HT-29 (cell line): ENCODE measurements around the gene FGD3. TPM values are rescaled to one million over a fixed set of nuclear protein-coding genes. Genes with fewer than 3 reads are reported as not detected.
"Not testable (repeated sequence)": the region's sequence is repeated elsewhere in the genome, so short reads cannot be mapped to it uniquely, and the experiment has no call there.

Source experiments
- DNase-seq: peaks from one replicate; pipeline ENCODE4 v3.0.0-alpha.2; 2015; ENCODE audit warnings: low spot score
- total RNA-seq: library from RNA; depleted of rRNA; stranded (reverse); fragments of >200 nt; shearing (Covaris generic); gene quantifications from 2 replicates; pipeline ENCODE4 v1.2.3, GENCODE V29; 2014

Gene FGD3
- total RNA-seq, 1 experiment from 2014 or later, result 14.7 TPM

DNA sequence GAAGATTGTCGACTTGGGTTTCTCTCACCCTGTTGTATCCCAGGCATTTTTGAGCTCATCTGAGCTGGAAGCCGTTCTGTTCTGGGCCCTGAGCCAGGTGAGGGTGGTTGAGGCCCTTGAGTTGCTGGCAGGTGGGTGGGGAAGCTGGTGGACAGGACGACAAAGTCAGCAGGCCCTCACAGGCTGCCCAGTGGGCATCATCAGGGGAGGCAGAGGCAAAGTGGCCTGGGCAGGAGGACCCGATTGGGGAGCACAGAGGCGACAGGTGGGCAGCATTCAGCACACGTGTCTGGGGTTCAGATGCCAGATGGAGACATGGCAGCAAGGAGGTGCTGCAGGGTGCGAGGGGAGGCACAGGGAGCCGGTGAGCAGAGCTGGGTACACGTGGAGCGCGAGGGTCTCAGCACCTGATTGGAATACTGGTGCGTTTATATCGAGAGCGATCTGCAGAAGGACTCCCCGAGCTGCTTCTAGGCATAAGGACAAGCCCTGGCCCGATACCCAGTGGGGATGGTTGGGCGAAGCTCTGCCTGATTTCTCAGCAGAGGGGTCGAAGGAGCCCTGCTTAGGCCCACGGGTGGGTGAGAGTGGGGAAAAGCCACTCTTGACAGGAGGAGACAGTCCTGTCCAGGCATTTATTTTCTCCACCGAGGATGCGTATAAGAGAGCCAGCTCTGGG is 62.2 kb downstream of the FGD3 start:
- DNase-seq, result no peak

DNA sequence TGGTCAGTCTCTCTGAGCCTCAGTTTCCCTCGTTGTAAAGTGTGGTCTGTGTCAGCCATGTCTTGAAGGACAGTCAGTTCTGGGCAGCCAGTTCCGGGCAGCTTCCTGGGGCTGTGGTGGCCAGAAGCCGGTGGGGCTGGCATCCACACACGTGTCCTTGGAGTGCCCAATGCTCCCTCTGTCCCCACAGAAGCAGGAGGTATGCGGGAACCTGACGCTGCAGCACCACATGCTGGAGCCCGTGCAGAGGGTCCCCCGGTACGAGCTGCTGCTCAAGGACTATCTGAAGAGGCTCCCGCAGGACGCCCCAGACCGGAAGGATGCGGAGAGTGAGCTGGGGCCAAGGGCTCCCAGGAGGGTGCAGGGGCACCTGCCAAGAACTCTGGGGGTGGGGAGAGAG is 62.7 kb downstream of the FGD3 start:
- DNase-seq, result no peak

DNA sequence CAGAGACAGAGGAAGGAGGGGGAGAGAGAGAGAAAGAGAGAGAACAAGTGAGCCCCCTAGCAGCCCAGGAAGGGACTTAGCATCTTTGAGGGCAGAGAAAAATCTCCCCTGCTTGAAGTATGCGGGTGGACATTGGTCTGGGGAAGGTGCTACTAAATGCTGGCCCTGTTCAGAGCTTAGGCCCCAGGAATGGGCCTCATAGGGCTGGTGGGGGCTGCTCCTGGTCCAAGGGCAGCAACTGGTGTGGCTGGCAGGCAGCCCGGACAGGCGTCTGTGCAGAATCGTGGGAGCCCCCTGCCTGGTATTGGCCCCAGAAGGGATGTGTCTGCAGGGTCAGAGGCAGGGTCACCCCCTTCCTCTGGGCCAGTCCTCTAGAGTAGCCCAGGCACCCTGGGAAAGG is 63.4 kb downstream of the FGD3 start:
- no peak for DNase-seq

DNA sequence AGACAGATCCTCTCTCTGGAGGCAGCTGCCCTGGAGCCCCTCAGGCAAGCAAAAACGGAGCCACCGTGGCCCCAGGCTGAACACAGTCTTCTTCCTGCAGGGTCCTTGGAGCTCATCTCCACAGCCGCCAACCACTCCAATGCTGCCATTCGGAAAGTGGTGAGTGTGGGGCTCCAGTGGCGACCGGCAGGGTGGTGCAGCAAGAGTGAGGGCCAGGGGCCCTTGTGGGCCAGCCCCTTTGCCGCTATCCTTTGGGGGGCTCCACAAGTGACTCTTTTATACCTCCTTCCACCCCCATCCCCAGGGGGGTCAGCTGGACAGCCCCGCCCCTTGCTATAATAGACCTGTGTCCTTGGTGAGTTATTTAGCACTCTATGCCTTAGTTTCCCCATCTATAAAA is 63.8 kb downstream of the FGD3 start:
- no peak for DNase-seq

DNA sequence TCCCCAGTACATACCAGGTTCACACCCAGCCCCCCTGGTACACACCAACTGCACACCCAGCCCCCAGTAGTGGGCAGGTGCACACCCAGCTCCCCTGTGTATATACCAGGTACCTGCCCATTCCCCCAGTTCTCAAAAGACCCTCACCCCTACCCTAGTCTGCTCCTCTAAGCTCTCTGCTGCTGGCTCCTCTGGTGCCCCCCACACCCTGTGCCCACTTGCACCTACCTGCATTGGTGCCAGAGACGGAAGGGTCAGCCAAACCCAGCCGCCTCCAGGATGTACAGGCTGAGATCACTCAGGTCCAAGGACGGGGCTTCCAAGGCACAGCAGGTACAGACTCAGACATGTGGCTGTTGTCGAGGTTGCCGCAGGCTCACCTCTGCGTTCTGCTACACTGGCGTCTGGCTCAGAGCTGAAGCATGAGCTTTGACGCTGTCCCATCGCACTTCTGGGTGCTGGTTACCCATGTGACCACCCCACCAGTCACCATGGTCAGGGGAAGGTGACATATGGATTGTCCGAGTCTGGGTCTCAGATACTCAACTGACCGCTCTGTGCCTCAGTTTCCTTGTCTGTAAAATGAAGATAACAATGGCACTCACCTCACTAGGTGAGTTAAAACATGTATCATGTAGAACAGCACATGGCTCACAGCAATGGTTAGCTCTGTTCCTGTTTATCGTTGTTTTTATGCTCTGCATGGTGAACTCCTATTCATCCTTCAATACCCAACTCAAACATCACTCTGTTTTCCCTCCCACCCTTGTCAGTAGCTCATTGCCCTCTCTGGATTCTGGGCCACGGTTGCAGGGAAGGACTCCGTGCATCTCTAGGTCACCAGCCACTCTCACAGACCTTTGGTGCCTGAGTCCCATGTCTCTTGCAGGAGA is 65.9 kb downstream of the FGD3 start:
- DNase-seq, result no peak

DNA sequence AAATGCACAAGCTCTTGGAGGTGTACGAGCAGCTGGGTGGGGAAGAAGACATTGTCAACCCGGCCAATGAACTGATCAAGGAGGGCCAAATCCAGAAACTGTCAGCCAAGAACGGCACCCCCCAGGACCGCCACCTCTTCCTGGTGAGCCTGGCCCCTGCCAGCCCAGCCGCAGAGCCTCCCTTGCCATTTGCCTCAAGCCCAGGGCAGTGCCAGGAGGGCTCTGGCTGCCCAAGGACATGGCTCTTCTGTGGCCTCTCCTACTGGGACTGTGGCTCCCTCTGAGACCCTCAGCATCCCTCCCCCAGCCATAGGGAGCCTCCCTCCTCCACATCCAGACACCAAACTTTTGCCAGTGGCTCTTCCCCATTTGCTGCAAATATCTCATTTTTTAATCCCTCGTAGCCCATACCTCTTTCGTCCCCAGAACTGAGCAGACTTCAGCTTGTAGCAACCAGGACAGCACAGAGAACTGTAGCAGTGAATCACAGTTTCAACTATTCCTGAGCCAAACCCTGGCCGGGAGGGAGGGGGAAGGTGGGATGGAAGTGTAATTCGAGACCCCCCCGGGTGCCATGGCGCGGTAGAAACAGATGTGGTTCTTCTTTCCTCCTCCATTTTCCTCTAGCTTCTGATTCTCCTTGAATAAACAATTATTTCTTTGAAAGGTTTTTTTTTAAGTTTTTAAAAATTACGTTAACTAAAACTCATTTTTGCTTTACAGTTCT is 66.7 kb downstream of the FGD3 start:
- DNase-seq, result no peak

DNA sequence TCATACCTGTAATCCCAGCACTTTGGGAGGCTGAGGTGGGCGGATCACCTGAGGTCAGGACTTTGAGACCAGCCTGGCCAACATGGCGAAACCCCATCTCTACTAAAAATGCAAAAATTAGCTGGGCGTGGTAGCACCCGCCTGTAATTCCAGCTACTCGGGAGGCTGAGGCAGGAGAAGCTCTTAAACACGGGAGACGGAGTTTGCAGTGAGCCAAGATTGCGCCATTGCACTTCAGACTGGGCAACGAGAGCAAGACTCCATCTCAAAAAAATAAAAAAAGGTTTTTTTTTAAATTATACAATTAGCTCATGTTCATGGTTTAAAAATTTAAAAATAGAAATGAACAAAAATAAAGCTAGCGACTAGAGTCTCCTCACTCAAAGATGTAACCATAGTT is 67.9 kb downstream of the FGD3 start:
- DNase-seq, result not testable (repeated sequence)

DNA sequence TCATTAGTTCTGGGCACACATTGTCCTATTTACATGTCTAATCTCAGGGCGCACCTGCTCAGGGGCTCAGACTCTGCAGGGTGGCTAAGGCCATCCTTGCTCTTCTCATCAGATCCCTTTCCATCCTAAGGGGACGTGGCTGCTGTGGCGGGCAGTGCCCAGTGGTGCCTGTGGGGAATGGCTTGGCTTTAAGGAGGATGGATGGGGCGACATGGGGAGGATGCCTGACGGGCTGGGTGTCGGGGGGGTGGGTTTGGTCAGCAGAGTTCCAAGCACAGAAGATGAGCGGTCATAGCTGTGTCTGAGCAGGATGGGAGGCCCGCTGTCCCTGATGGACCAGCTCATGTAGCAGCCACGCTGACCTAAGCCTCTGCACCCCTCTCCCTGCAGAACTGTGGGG is 70.3 kb downstream of the FGD3 start:
- no peak for DNase-seq

DNA sequence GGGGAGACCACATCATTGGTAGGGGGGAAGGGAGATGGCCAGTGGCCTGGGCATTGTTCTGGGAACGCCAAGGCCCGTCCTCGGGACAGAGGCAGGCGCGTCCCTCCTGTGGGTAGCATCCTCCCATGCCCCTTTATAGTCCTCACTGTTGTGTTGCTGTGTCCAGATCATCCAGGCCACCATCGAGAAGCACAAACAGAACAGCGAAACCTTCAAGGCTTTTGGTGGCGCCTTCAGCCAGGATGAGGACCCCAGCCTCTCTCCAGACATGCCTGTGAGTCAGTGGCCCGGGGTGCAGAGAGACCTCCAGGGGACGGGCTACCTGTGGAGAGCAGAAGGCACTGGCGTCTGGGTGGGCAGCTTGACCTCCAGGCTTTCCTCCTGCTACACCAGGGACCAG is 72.8 kb downstream of the FGD3 start:
- DNase-seq, result no peak

DNA sequence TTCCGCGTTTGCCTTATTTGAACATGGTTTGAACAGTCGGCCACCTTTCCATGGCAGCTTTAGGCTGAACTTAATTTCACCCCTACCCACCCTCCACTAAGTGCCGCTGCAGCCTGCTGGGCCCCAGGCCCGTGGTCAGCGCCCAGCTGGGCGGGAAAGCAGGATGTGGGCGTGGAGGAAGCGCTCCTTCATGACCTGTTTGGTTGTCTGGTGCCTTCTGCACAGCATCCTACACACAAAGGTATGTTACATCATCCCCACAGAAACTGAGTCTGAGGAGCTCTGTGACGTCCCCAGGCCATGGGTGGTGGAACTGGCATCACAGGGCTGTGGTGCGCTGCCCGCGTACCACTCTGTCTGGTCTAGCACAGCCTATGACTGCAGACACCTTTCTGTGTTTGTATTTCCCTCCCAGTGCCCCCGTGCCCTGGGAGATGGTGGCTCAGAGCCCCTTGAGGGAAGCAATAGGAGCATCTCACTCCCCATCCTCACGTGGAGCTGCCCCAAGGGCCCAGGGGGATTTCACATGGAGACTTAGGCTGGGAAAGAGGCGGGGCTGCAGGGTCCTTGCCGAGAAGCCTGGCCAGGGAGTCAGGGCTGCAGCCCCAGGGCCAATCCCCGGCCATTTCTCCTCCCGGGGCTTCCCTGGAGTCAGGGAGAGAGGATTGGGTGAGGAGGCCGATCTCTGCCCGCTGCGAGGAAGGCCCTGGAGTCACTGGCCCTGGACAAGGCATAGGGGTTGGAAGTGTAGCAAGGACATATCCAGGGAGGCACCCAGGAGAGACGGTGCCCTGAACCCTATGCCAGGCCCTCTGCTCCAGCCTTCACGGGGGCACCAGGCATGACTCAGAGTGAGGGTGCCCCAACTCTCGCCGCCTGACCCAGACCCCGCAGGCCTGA is 73.7 kb downstream of the FGD3 start:
- DNase-seq, result peak; percentile 51

DNA sequence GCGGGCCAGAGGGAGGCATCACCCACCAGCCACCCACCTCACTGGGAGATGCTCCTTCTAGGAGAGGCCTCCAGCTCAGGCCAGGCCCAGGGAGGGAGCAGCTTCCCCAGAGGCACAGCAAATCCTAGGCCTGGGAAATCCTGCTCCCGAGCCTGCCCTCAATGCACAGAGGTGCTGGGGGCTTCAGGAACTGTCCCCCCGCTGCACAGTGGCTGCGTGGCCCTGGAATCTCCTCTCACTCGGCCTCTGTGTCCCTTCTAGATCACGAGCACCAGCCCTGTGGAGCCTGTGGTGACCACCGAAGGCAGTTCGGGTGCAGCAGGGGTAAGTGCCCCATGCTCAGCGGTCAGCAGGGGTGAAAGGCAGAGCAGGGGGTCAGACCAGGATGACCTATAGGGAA is 74.7 kb downstream of the FGD3 start:
- no peak for DNase-seq

DNA sequence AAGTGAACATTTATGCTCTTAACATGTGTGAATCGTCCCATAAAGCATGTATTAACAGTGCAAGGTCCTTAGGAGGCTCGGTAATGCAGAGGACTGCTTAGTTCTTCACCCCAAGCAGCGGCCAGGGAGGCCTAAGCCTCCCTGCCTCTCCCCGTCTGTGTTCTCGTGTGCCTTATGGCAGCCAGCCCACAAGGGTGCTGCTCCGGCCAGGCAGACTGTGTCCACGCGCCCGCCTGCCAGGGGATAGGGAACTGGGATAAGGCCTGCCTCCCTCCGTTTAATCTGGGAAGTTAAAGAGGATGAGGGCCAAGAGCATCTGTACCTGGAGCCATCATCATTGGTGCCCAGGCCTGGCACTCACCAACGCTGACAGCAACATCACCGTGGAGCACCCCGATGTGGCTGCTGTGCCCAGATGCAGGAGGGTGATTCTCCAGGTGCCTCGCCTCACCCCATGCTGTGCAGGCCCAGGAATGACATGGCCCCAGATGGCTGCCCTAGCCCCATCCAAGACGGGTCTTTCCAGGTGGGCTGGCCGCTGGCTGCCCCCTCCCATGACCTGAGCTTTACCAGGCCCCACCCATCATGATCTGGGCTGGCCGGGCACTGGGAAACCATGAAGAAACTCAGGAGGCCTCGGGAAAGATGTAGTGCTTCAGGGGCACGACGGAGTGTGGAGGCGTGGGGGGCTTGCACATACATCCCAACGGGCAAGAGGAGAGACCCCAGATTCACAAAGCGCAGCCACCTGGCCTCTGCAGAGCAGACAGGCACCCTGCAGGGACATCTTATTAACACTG is 75.6 kb downstream of the FGD3 start:
- DNase-seq, result no peak

DNA sequence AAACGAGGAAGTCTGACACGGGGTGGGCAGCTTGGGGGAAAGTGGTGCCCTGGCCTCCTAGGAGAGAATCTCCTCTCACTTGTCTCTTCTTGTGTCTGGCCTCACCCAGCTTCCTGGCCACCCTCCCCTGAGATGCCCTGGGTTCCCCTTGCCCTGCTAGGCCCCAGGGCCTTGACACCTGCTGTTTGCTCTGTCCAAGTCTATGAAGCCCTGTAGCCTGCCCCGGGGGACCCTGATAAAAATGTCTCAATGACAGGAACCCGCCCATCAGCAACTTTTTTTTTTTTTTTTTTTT is 76.1 kb downstream of the FGD3 start:
- DNase-seq, result no peak

DNA sequence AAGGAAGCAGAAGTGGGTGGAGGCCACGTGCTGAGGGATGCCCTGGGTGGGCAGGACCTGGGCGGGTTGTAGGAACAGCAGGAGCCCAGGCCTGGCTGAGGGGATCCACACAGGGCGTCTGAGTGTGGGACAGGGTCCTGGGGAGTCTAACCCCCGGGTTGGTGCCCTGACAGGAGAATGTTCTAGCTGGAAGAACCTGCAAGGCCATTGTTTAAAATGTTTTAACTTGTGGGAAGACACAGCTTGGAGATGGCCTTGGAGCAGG is 77.3 kb downstream of the FGD3 start:
- DNase-seq, result no peak

DNA sequence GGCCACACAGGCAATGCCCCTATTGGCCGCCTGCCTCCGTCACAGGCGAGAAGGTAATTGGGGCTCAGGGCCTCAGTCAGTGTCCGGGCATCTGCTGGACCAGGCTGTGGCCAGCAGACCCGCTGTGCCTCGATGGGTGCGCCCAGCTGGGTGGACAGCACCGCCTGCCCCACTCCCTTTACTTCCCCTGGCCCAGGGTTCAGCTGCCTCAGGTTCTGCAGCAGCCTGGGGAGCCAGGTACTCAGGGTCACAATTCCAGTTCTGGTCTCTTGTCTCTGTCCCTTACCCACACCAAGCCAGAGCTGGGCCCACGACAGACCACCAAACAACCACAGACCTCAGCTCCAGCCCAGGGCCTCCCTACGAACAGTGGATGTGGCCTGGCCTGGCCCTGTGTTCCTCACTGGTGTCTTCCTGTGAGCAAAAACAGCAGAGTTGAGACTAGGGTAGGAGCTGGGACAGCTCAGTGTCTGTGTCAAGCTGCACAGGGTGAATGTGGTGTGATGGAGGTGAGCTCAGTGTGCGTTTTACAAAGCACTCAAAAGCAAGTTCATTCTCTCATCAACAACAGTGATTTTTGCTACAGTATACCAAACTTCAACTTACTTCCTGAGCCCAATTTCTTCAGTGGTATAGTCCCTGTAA is 77.8 kb downstream of the FGD3 start:
- no peak for DNase-seq

DNA sequence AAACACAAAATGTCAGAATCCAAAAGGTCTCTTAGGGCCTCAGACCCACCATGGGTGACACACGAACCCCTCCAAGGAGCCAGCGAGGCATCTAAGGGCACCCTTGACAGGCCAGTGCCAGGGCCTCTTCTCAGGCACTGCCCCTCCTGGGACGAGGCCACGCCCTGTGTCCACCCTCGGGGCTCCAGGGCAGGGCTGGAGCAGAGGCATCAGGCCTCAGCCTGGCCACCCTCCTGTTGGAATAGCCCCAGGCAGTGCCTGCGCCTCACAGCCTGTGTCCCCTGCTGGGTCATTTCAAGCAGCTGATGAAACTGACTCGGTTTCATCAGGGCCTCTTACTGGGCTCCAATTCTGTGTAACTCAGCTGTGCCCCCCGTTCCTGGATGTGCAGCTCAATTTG is 78.4 kb downstream of the FGD3 start:
- no peak for DNase-seq

DNA sequence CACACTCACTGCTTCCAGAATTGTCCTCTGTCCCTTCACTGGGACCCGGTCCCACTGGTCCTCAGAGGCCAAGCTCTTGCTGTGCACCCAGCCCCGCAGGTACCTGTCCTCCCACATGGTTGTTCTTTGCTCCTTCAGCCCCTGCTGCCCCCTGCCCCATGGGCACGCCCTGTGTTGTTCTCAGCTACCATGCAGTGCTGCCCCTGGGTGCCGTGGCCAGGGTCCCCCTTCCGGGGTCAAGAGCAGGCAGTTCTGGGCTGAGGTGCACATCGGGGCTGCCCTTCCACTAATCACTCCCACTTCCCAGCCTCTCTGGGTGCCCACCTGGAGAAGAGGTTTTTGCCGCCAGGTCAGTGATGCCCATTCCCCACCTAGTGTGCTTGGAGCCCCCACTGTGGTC is 79.3 kb downstream of the FGD3 start:
- DNase-seq, result no peak

DNA sequence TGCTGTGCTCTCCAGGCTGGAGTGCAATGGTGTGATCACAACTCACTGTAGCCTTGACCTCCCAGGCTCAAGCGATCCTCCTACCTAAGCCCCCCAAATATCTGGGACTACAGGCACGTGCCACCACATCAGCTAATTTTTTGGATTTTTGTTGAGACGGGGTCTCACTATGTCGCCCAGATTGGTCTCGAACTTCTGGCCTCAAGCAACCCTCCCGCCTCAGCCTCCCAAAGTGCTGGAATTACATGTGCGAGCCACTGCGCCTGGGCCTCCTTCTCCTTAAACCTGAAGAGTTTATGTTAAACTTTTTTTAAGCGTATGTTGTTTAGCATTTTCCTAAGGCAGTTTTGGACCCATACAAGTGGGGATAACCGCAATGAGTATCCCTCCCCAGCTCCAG is 80.4 kb downstream of the FGD3 start:
- no peak for DNase-seq

DNA sequence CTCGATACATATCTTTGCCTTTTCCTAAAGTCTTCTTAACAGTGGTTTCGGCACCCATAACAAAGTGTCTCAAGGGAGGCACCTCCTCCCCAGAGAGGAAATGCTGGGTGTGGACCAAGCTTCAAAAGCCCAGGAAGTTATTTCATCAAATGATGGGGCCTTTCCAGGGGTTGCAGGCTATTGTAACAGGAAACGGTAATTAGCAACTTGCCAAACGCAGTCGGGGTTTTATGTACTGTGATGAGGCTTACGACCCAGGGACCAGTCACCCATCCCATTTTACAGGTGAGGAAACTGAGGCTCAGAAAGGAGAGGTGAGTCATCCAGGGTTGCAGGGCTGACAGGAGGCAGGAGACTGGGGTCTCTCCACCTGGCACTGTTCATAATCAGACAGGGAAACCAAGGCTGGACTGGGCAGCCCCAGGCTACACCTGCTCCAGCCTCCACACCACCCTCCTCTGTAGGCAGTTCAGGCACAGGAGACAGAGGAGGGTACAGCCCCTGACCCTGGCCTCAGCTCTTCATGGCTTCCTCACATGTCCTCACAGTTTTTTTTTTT is 81.2 kb downstream of the FGD3 start:
- DNase-seq, result no peak
